Heart left ventricle (tissue), 16 donors: ENCODE results near the gene KPTN. TPM values are rescaled to one million over a fixed set of nuclear protein-coding genes. Genes with fewer than 3 reads are reported as not detected.

Experiments
- ATAC-seq, 4 donors: fragments of 200-7000 bp; cut with Tn5 transposase; one replicate each; pipeline ENCODE4 v1.9.1; 2020 to 2022; ENCODE audit warnings: moderate library complexity in 4 of 4, mild to moderate bottlenecking in 3 of 4, moderate number of reproducible peaks in 1 of 4
- DNase-seq, 5 donors: peaks; one replicate each; pipeline ENCODE4 v3.0.0-alpha.2; 2020
- H3K27ac ChIP-seq, 12 donors: fragments of 200-600 bp; sonication (generic) in 4 of 12; one replicate each; pipeline versions ENCODE4 v1.5.0 to v1.8.0; 2016 to 2022; ENCODE audit warnings: mild to moderate bottlenecking in 2 of 12
- H3K27me3 ChIP-seq, 9 donors: fragments of 200-600 bp; sonication (generic) in 2 of 9; one replicate each; pipeline versions ENCODE4 v1.5.1 to v1.8.0; 2016 to 2022; ENCODE audit warnings: mild to moderate bottlenecking in 3 of 9
- H3K36me3 ChIP-seq, 9 donors: fragments of 200-600 bp; sonication (generic) in 2 of 9; one replicate each; pipeline versions ENCODE4 v1.5.0 to v1.8.0; 2018 to 2022; ENCODE audit warnings: mild to moderate bottlenecking in 2 of 9
- H3K4me1 ChIP-seq, 12 donors: fragments of 200-600 bp; sonication (generic) in 4 of 12; one replicate each; pipeline versions ENCODE4 v1.5.0 to v1.8.0; 2016 to 2022; ENCODE audit warnings: mild to moderate bottlenecking in 3 of 12
- H3K4me3 ChIP-seq, 12 donors: fragments of 200-600 bp; sonication (generic) in 4 of 12; one replicate each; pipeline versions ENCODE4 v1.5.0 to v1.8.0; 2017 to 2022; ENCODE audit warnings: mild to moderate bottlenecking in 9 of 12, moderate library complexity in 4 of 12
- H3K9me3 ChIP-seq, 12 donors: fragments of 200-600 bp; sonication (generic) in 4 of 12; one replicate each; pipeline versions ENCODE4 v1.5.0 to v1.8.0; 2016 to 2022; ENCODE audit warnings: mild to moderate bottlenecking in 1 of 12
- CTCF ChIP-seq, 12 donors: fragments of 200-600 bp; sonication (generic) in 4 of 12; IDR thresholded peaks; one replicate each; pipeline versions ENCODE4 v1.5.0 to v1.8.0; 2018 to 2022; ENCODE audit warnings: antibody characterized with exemption in 12 of 12, mild to moderate bottlenecking in 5 of 12
- POLR2A ChIP-seq, 2 donors: fragments of 450-650 bp; IDR thresholded peaks; one replicate each; pipeline ENCODE4 v1.6.1; 2017; ENCODE audit warnings: antibody characterized with exemption in 2 of 2, mild to moderate bottlenecking in 2 of 2, moderate library complexity in 2 of 2
- WGBS, 4 donors: extraction: QIAGEN DNeasy Blood & Tissue Kit in 2 of 4; methylation state at CpG; one replicate each; pipeline versions ENCODE4 v1.1.5 to v1.1.7; 2013 to 2018; 5-methylcytosine and 5-hydroxymethylcytosine counted together
- intact Hi-C, 10 donors: fragments of 100-400 bp; cut with DNase I; formaldehyde crosslinking; loops; one replicate each; pipeline versions ENCODE4 v1.11.1 to v1.14.2; 2022
- polyA plus RNA-seq, 2 donors: library from polyadenylated mRNA; stranded (reverse); fragments of 200-250 nt; gene quantifications; one replicate each; pipeline ENCODE4 v1.2.3, GENCODE V29; 2013
- total RNA-seq, 9 donors: library from RNA; depleted of rRNA in 2 of 9; stranded (reverse); fragments of >200 nt in 2 of 9; fragmentation: NEBNext Ultra II Directional in 3 of 9; extraction: Animal tissue kit (Norgen Biotek cat#: 25700) in 3 of 9; gene quantifications; one replicate each; pipeline versions ENCODE4 v1.1.0 to v1.2.4, GENCODE V29; 2016 to 2023
- donor health status: ischemic (EF 13 %, LVEDD 7.1; RV severe dilation, severe dysfunction).
- donor health status: healthy with polysubstance abuse.
- donor health status: DM: no; HTN: yes; CAD: no.
- donor health status: DM: no; HTN: no; CAD: no.
- donor health status: ischemic (EF 25% LVEDD 6.9; RV normal size, moderate dysfunction).
- donor health status: ischemic (EF 25% LVEDD 5.7; RV mildly dilated, moderate dysfunction).
- donor health status: healthy.
- donor health status: DM: yes; HTN: yes; CAD: no.
- donor health status: ischemic (EF 35%, LVEDD 5.7; RV mildly dilated, moderate dysfunction).
- donor health status: nonischemic (EF 11% LVEDD 7.7; RV severe dilation, severe dysfunction).
- donor health status: DM: yes; HTN: yes; CAD: no.
- donor health status: PGD.
- donor health status: ischemic (EF 29% LVEDD 5.4; RV normal size, mild dysfunction).
- donor health status: nonischemic (EF 23%, LVEDD 6.1; RV moderate dilation, normal function).

Gene KPTN
- total and polyA plus RNA-seq, 11 donors = 3.2 to 15.8 (median 7.8) TPM

- TF ChIP-seq POLR2A (IDR thresholded peaks at IDR 0.05) = no peak
- no peak for TF ChIP-seq CTCF (IDR thresholded peaks at IDR 0.05)
- Histone ChIP-seq H3K4me3 (no peak overlapping the region), H3K36me3 (peaks cover 0 to 89% (median 77%) of the 10 kb centered on the region in 9 donors), H3K27me3 (no peaks in the 10 kb centered on the region), H3K27ac (peak overlapping the region in 2 of 12 donors; percentile 29 to 44), H3K9me3 (no peaks in the 10 kb centered on the region), H3K4me1 (peaks cover 0 to 48% (median 19%) of the 10 kb centered on the region in 12 donors)
- ATAC-seq (no peak), DNase-seq (peak in 1 of 5 donors; percentile 13)
- WGBS, 4 donors = 88 to 97% (median 96%) methylated on average over 5 of the region's 5 CpGs
- intact Hi-C loops = no loop called here
Measured at GRCh38 chr19:47498561-47498960, 14.5 kb upstream of the KPTN start.

GRCh38 chr19:47497821-47498520 lies 14.0 kb upstream of the KPTN start:
- TF ChIP-seq CTCF (IDR thresholded peaks at IDR 0.05) (no peak), POLR2A (IDR thresholded peaks at IDR 0.05) (no peak)
- Histone ChIP-seq H3K9me3 (no peaks in the 10 kb centered on the region), H3K4me3 (no peak overlapping the region), H3K27ac (peak overlapping the region in 2 of 12 donors; percentile 29 to 44), H3K27me3 (no peaks in the 10 kb centered on the region), H3K4me1 (peaks cover 0 to 54% (median 20%) of the 10 kb centered on the region in 12 donors), H3K36me3 (peaks cover 0 to 89% (median 73%) of the 10 kb centered on the region in 9 donors)
- WGBS, 4 donors = 56 to 65% (median 63%) methylated on average over 7 to 14 of the region's 14 CpGs
- intact Hi-C loops = no loop called here
- ATAC-seq (peak in 2 of 4 donors; percentile 11 to 17), DNase-seq (peak in 1 of 5 donors; percentile 37)

DNA sequence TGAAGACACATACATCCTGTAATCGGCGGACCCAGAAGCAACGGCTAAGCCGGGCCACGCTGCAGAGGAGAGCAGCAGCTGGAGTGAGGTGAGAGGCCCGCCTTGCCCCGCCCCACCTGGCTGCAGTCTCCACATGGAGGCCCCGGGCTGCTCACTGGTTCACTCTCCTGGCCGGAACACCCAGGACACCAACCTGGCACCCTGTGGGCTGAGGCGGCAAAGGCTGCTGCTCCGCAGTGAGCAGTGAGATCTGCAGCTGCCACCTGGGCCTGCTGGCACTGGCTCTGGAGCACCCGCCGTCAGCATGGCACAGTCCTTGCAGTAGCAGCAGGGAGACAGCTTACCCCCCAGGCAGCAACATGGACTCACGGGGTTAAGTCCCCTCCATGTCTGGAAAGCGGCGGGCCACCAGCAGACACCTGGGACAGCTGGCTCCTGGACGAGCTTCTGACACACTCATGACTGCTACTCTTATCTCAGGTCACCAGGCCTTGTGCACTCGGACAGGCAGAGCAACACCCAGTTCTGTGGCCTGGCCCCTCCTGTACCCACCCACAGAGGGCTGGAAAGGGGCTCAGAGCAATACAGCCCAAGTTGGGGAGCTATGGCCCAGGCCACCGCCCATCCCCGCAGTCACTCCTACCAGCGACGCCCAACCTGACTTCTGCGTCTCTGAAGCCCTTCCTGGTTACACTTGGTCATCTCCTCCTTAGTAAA lies 13.2 kb upstream of the KPTN start:
- ATAC-seq (peak in 2 of 4 donors; percentile 13 to 14), DNase-seq (peak in 2 of 5 donors; percentile 26 to 56)
- Histone ChIP-seq H3K4me1 (peaks cover 0 to 62% (median 22%) of the 10 kb centered on the region in 12 donors), H3K9me3 (no peaks in the 10 kb centered on the region), H3K36me3 (peaks cover 0 to 89% (median 73%) of the 10 kb centered on the region in 9 donors), H3K4me3 (no peak overlapping the region), H3K27me3 (no peaks in the 10 kb centered on the region), H3K27ac (peak overlapping the region in 2 of 12 donors; percentile 29 to 44)
- TF ChIP-seq POLR2A (IDR thresholded peaks at IDR 0.05) = no peak
- TF ChIP-seq CTCF (IDR thresholded peaks at IDR 0.05) = no peak
- 65 to 80% (median 74%) methylated on average over 15 to 23 of the region's 23 CpGs for WGBS, 4 donors
- intact Hi-C loops = no loop called here
